Keratinocyte (primary cell): ENCODE data around the gene SPON1.

Experiments used
- EZH2 ChIP-seq: IDR thresholded peaks from one replicate; pipeline ENCODE4 v1.6.1; 2012; ENCODE audit warnings: inconsistent platforms, mild to moderate bottlenecking, low read length, moderate library complexity
- TF ChIP-seq, protein P1 (sequence below), 3 experiments: IDR thresholded peaks in 1 of 3; conservative IDR thresholded peaks in 1 of 3; optimal IDR thresholded peaks in 1 of 3; 2 replicates in 2 of 3; 3 replicates in 1 of 3; pipeline versions ENCODE3 to v1.5.1; 2011; ENCODE audit warnings: low read length in 3 of 3, mild to moderate bottlenecking in 3 of 3, moderate library complexity in 2 of 3, control low read depth in 1 of 3, inconsistent platforms in 1 of 3; ENCODE audit not compliant: insufficient read depth in 2 of 3; ENCODE audit errors: extremely low read depth in 1 of 3

DNA sequence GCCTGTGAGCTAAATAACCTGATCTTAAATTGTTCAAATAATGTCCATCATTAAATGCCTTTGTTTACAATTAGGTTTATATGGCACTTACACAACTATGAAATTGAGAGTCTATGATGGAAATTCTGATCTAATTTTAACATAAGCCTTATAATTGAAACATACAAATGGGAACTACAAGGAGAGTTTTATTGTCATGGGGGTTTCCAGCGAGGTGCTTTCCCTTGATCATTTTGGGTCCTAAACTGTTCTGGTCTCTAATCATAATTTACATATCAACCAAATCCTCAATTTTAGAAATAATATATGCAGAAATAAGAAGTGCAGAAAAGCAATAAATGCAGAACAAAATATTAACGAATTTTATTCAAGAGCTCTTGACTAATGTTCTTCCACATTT, 351.6 kb downstream of the SPON1 start:
- TF ChIP-seq, protein P1, sequence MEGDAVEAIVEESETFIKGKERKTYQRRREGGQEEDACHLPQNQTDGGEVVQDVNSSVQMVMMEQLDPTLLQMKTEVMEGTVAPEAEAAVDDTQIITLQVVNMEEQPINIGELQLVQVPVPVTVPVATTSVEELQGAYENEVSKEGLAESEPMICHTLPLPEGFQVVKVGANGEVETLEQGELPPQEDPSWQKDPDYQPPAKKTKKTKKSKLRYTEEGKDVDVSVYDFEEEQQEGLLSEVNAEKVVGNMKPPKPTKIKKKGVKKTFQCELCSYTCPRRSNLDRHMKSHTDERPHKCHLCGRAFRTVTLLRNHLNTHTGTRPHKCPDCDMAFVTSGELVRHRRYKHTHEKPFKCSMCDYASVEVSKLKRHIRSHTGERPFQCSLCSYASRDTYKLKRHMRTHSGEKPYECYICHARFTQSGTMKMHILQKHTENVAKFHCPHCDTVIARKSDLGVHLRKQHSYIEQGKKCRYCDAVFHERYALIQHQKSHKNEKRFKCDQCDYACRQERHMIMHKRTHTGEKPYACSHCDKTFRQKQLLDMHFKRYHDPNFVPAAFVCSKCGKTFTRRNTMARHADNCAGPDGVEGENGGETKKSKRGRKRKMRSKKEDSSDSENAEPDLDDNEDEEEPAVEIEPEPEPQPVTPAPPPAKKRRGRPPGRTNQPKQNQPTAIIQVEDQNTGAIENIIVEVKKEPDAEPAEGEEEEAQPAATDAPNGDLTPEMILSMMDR (optimal IDR thresholded peaks at IDR 0.05 in 1 of 3, IDR thresholded peaks at IDR 0.05 in 1 of 3, conservative IDR thresholded peaks at IDR 0.05 in 1 of 3; ENCODE audit: extremely low read depth in 1 of 3, insufficient read depth in 2 of 3, low read length in 3 of 3): no peak
- no peak for TF ChIP-seq EZH2
